GM10248 (cell line): ENCODE results near the gene PAAF1.

Experiments used
- CTCF ChIA-PET: fragments of 300-600 bp; sonication (Branson Sonifier 250); formaldehyde crosslinking; extraction: SDS; loops from one replicate; lab custom pipeline; 2021; ENCODE audit warnings: antibody characterized with exemption; lab: Yijun Ruan, JAX
- POLR2A ChIA-PET: fragments of 350-650 bp; sonication (Branson Sonifier 250); formaldehyde crosslinking; extraction: SDS; loops from one replicate; lab custom pipeline; 2020; ENCODE audit warnings: antibody characterized with exemption; lab: Yijun Ruan, JAX
- DNase-seq: peaks from one replicate; pipeline ENCODE4 v3.0.0; 2012; ENCODE audit errors: extremely low spot score
- CTCF ChIP-seq: IDR thresholded peaks from 2 replicates; pipeline ENCODE4 v1.5.1; 2012; ENCODE audit warnings: mild to moderate bottlenecking, low read depth; ENCODE audit errors: extremely low read depth, missing control alignments, control extremely low read depth

The PAAF1 gene

GRCh38 chr11:73950869-73951710 is 74.3 kb downstream of the PAAF1 start, which contains the start of gene DNAJB13:
TSS of gene DNAJB13 (plus strand) at chr11:73951026. CDS start at chr11:73951070, 44 bp downstream.
- CTCF ChIA-PET: interaction anchor here (1.0 to 4.2 kb wide), 3 partner anchors 13 to 19 kb away, joined by 3 to 15 read pairs (median 4); no protein-coding TSS in a partner anchor
- DNase-seq: peak; percentile 88
- POLR2A ChIA-PET: interaction anchor here (1.0 kb wide), 1 partner anchor 32 kb away, joined by 3 read pairs; the partner anchor contains the start of gene UCP2
- TF ChIP-seq CTCF: no peak

GRCh38 chr11:73951797-73952196 is 75.0 kb downstream of the PAAF1 start:
- DNase-seq: no peak
- ChIA-PET CTCF (interaction anchor here (1.0 kb wide), 1 partner anchor 19 kb away, joined by 3 read pairs; no protein-coding TSS in a partner anchor), POLR2A (no interaction called here)
- no peak for TF ChIP-seq CTCF

- DNase-seq: no peak
- TF ChIP-seq CTCF: no peak
- POLR2A ChIA-PET: no interaction called here
- CTCF ChIA-PET: interaction anchor here (0.9 to 1.2 kb wide), 3 partner anchors 8 to 493 kb away, joined by 3 to 5 read pairs (median 4); no protein-coding TSS in a partner anchor
Measured at GRCh38 chr11:73956876-73957653, 80.3 kb downstream of the PAAF1 start.

- no peak for DNase-seq
- ChIA-PET CTCF (interaction anchor here (0.9 to 1.2 kb wide), 3 partner anchors 8 to 492 kb away, joined by 3 to 5 read pairs (median 3); no protein-coding TSS in a partner anchor), POLR2A (no interaction called here)
- no peak for TF ChIP-seq CTCF
Measured at GRCh38 chr11:73957654-73958361, 81.0 kb downstream of the PAAF1 start.

- no peak for TF ChIP-seq CTCF
- ChIA-PET POLR2A (no interaction called here), CTCF (interaction anchor here (1.1 to 1.2 kb wide), 2 partner anchors 9 to 14 kb away, joined by 3 to 5 read pairs; no protein-coding TSS in a partner anchor)
- no peak for DNase-seq
Measured at GRCh38 chr11:73958521-73959141, 81.8 kb downstream of the PAAF1 start.

- ChIA-PET CTCF (no interaction called here), POLR2A (no interaction called here)
- no peak for TF ChIP-seq CTCF
- no peak for DNase-seq
Measured at GRCh38 chr11:73961321-73961720, 84.5 kb downstream of the PAAF1 start.
